MM.1S (cell line): ENCODE data around the gene LGR5.

Source experiments
- DNase-seq: peaks from one replicate; pipeline ENCODE4 v3.0.0-alpha.2; 2015
- H2AFZ ChIP-seq: fragments of 300-600 bp; sonication (generic); 2 replicates; pipeline ENCODE4 v1.6.0; 2016; ENCODE audit warnings: antibody characterized with exemption, low read length
- H3F3A ChIP-seq: fragments of 300-600 bp; sonication (generic); 2 replicates; pipeline ENCODE4 v1.6.1; 2016; ENCODE audit warnings: mild to moderate bottlenecking, antibody characterized with exemption, low read length, moderate library complexity, mixed read lengths; ENCODE audit not compliant: insufficient read depth
- H3K27ac ChIP-seq: fragments of 300-600 bp; sonication (generic); 2 replicates; pipeline ENCODE4 v1.5.1; 2016; ENCODE audit warnings: mild to moderate bottlenecking, low read length
- H3K27me3 ChIP-seq: fragments of 300-600 bp; sonication (generic); replicated peaks from 2 replicates; pipeline ENCODE4 v1.6.0; 2016; ENCODE audit warnings: low read length; ENCODE audit not compliant: insufficient read depth
- H3K36me3 ChIP-seq: fragments of 300-600 bp; sonication (generic); replicated peaks from 2 replicates; pipeline ENCODE4 v1.6.1; 2016; ENCODE audit warnings: mild to moderate bottlenecking, low read length, mixed read lengths; ENCODE audit not compliant: insufficient read depth
- H3K4me1 ChIP-seq: fragments of 300-600 bp; sonication (generic); 2 replicates; pipeline ENCODE4 v1.6.1; 2016; ENCODE audit warnings: low read length, mixed read lengths
- H3K4me2 ChIP-seq: fragments of 300-600 bp; sonication (generic); 2 replicates; pipeline ENCODE4 v1.6.0; 2016; ENCODE audit warnings: low read depth, low read length
- H3K4me3 ChIP-seq: fragments of 300-600 bp; sonication (generic); 2 replicates; pipeline ENCODE4 v1.5.1; 2016; ENCODE audit warnings: low read length, mixed read lengths
- H3K79me2 ChIP-seq: fragments of 300-600 bp; sonication (generic); 2 replicates; pipeline ENCODE4 v1.6.1; 2016; ENCODE audit warnings: mixed run types, low read length, mixed read lengths
- H3K9ac ChIP-seq: fragments of 300-600 bp; sonication (generic); 2 replicates; pipeline ENCODE4 v1.6.1; 2016; ENCODE audit warnings: low read length, mixed read lengths
- H3K9me2 ChIP-seq: fragments of 300-600 bp; sonication (generic); replicated peaks from 2 replicates; pipeline ENCODE4 v1.6.1; 2016; ENCODE audit warnings: mild to moderate bottlenecking, low read length, mixed read lengths; ENCODE audit not compliant: insufficient read depth
- H3K9me3 ChIP-seq: fragments of 300-600 bp; sonication (generic); replicated peaks from 2 replicates; pipeline ENCODE4 v1.6.1; 2016; ENCODE audit warnings: mild to moderate bottlenecking, low read length, mixed read lengths; ENCODE audit not compliant: insufficient read depth
- H4K20me1 ChIP-seq: fragments of 300-600 bp; sonication (generic); 2 replicates; pipeline ENCODE4 v1.6.1; 2016; ENCODE audit warnings: mild to moderate bottlenecking, low read length, moderate library complexity, mixed read lengths; ENCODE audit not compliant: insufficient read depth
- EZH2 ChIP-seq: fragments of 300-600 bp; sonication (generic); optimal IDR thresholded peaks from 2 replicates; pipeline ENCODE3; 2017; ENCODE audit warnings: low read depth, mild to moderate bottlenecking, antibody characterized with exemption, low read length, mixed read lengths
- EZH2phosphoT487 ChIP-seq: fragments of 300-600 bp; sonication (generic); IDR thresholded peaks from 2 replicates; pipeline ENCODE4 v1.6.1; 2018; ENCODE audit warnings: antibody characterized with exemption, low read length
- TF ChIP-seq, protein P1 (sequence below): fragments of 300-600 bp; sonication (generic); IDR thresholded peaks from 2 replicates; pipeline ENCODE4 v1.5.1; 2016; ENCODE audit warnings: antibody characterized with exemption, low read length, mixed read lengths

LGR5 gene

DNA sequence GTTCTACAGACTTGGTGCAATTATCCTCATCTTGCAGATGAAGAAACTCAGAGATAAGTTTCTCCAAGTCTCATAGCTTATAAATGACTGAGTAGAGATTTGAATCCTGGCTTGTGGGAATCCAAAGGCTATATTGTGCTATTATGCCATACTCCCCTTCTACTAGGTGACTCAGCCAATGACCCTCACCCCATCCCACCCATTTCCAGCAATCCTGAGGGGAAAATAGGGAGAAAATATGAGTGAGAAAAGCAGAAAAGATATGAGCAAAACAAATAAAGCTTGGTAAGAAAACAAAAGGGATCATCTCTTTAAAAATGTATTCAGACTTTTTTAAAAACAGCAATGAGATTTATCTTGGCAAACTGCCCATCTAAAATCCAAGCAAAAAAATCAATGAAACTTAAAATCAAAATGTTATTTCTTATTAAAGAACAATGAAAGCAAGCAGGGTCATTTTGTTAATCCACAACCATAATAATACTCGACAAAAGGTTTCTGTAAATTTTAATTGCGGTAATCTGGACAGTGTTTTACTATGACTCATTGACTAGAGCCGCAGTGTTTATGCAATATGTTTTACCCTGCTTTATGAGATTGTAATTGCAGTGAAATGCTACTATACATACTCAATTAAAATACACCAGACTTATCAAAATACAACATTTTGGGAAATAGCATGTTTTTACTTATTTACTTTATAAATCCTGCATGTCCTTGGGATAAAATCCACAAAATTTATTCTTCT lies 13.1 kb upstream of the LGR5 start:
- Histone ChIP-seq H3K9me2 (no peaks in the 10 kb centered on the region), H4K20me1 (no peaks in the 10 kb centered on the region), H3K79me2 (no peaks in the 10 kb centered on the region), H3K36me3 (no peaks in the 10 kb centered on the region), H3K4me2 (no peak overlapping the region), H3K4me3 (no peak overlapping the region), H3K27ac (no peak overlapping the region), H3K9me3 (no peaks in the 10 kb centered on the region), H3K4me1 (no peaks in the 10 kb centered on the region), H2AFZ (no peak overlapping the region), H3F3A (no peaks in the 10 kb centered on the region), H3K9ac (no peak overlapping the region), H3K27me3 (no peaks in the 10 kb centered on the region)
- DNase-seq: no peak
- no peak for TF ChIP-seq EZH2phosphoT487
- TF ChIP-seq, protein P1, sequence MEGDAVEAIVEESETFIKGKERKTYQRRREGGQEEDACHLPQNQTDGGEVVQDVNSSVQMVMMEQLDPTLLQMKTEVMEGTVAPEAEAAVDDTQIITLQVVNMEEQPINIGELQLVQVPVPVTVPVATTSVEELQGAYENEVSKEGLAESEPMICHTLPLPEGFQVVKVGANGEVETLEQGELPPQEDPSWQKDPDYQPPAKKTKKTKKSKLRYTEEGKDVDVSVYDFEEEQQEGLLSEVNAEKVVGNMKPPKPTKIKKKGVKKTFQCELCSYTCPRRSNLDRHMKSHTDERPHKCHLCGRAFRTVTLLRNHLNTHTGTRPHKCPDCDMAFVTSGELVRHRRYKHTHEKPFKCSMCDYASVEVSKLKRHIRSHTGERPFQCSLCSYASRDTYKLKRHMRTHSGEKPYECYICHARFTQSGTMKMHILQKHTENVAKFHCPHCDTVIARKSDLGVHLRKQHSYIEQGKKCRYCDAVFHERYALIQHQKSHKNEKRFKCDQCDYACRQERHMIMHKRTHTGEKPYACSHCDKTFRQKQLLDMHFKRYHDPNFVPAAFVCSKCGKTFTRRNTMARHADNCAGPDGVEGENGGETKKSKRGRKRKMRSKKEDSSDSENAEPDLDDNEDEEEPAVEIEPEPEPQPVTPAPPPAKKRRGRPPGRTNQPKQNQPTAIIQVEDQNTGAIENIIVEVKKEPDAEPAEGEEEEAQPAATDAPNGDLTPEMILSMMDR: no peak
- no peak for TF ChIP-seq EZH2

DNA sequence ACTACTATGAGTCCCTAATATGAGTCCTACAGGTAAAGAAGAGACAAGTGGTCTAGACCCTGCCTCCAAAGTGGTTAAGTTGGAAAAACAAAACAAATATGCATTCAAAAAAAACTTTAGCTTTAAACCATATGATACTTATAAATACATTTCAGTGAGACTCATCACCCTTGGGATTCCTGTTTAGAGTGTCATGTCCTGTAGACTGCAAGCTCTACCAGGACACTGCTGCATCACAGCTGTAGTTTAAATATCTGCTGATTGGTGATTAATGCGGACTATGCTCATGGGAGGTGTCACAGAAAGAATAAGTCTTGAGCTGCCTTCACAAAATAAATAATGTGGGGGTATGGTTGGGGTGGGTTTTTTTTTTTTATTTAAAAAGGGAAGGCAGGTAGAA lies 8.8 kb upstream of the LGR5 start:
- no peak for DNase-seq
- Histone ChIP-seq H3K27me3 (no peaks in the 10 kb centered on the region), H3K9ac (no peak overlapping the region), H3K4me1 (no peaks in the 10 kb centered on the region), H3K4me2 (no peak overlapping the region), H3F3A (no peaks in the 10 kb centered on the region), H2AFZ (no peak overlapping the region), H3K36me3 (no peaks in the 10 kb centered on the region), H4K20me1 (no peaks in the 10 kb centered on the region), H3K4me3 (no peak overlapping the region), H3K27ac (no peak overlapping the region), H3K79me2 (no peaks in the 10 kb centered on the region), H3K9me3 (no peaks in the 10 kb centered on the region), H3K9me2 (no peaks in the 10 kb centered on the region)
- TF ChIP-seq, protein P1: no peak
- TF ChIP-seq EZH2phosphoT487 (no peak), EZH2 (no peak)

DNA sequence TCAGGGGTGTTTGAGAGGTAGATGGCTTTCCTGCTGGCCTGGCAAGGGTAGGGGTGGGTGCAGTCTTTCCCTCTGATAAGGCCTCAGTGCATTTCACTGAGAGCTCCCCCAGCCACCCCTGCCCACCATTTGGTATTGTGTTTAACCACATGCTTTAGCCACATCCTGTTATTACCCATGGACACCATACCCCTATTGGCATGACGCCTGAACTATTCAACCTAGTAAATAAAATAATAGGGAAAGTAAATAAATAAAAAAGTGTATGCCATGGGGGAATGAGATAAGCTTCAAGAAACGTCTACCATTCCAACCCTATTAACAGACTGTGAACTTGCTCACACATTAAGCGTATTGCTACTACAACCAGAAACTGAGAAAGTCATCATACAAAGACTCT lies 7.6 kb upstream of the LGR5 start:
- Histone ChIP-seq H3K79me2 (no peaks in the 10 kb centered on the region), H3K27ac (no peak overlapping the region), H3K4me1 (no peaks in the 10 kb centered on the region), H3K9me3 (no peaks in the 10 kb centered on the region), H3K9ac (no peak overlapping the region), H4K20me1 (no peaks in the 10 kb centered on the region), H3K27me3 (no peaks in the 10 kb centered on the region), H3K9me2 (no peaks in the 10 kb centered on the region), H3K36me3 (no peaks in the 10 kb centered on the region), H3F3A (no peaks in the 10 kb centered on the region), H2AFZ (no peak overlapping the region), H3K4me3 (no peak overlapping the region), H3K4me2 (no peak overlapping the region)
- no peak for TF ChIP-seq EZH2phosphoT487
- TF ChIP-seq, protein P1: no peak
- DNase-seq: no peak
